Right lung (tissue), 5 donors: ENCODE results near the gene SYNGAP1. TPM values are rescaled to one million over a fixed set of nuclear protein-coding genes. Genes with fewer than 3 reads are reported as not detected.
A peak's percentile ranks its signal among the peaks of the same experiment; 100 is the strongest.
"Not testable (repeated sequence)": the region's sequence is repeated elsewhere in the genome, so short reads cannot be mapped to it uniquely, and the experiment has no call there.

Experiments used
- DNase-seq, 2 donors: peaks; one replicate each; pipeline ENCODE4 v3.0.0-alpha.2; 2013
- polyA plus RNA-seq, 5 donors: library from polyadenylated mRNA; unstranded; fragments of 120-200 nt; gene quantifications; one replicate each; pipeline versions ENCODE4 v1.2.1 to v1.2.3, GENCODE V29; 2013; ENCODE audit warnings: inconsistent platforms in 1 of 5, low replicate concordance in 1 of 5; ENCODE audit not compliant: insufficient read length in 5 of 5, insufficient read depth in 1 of 5

The SYNGAP1 gene
- polyA plus RNA-seq, 5 donors, result 35.2 to 47.4 (median 44.8) TPM

- DNase-seq, result not testable (repeated sequence)
These were observed 20.0 kb upstream of the SYNGAP1 start for GRCh38 chr6:33399881-33400280.

- DNase-seq, result no peak
These were observed 15.0 kb upstream of the SYNGAP1 start for GRCh38 chr6:33404884-33405283.

- no peak for DNase-seq
These were observed 14.4 kb upstream of the SYNGAP1 start for GRCh38 chr6:33405386-33405940.

GRCh38 chr6:33406126-33406525 lies 13.7 kb upstream of the SYNGAP1 start:
- no peak for DNase-seq

- no peak for DNase-seq
These were observed 12.6 kb upstream of the SYNGAP1 start for GRCh38 chr6:33407132-33407718.

GRCh38 chr6:33410050-33410710 lies 9.7 kb upstream of the SYNGAP1 start:
- peak; percentile 98 to 99 for DNase-seq

GRCh38 chr6:33410711-33411631 lies 8.9 kb upstream of the SYNGAP1 start, which contains the start of gene PHF1:
Gene PHF1 (plus strand): TSS chr6:33411014. CDS start chr6:33412264, 1,250 bp downstream.
- no peak for DNase-seq

GRCh38 chr6:33411632-33412005 lies 8.2 kb upstream of the SYNGAP1 start:
- no peak for DNase-seq

GRCh38 chr6:33412140-33413009 lies 7.5 kb upstream of the SYNGAP1 start:
- no peak for DNase-seq

- no peak for DNase-seq
These were observed 6.4 kb upstream of the SYNGAP1 start for GRCh38 chr6:33413241-33414120.

- DNase-seq, result no peak
These were observed 5.1 kb upstream of the SYNGAP1 start for GRCh38 chr6:33414592-33415271.

GRCh38 chr6:33415831-33416230 lies 4.0 kb upstream of the SYNGAP1 start:
- DNase-seq, result no peak

- no peak for DNase-seq
These were observed 3.3 kb upstream of the SYNGAP1 start for GRCh38 chr6:33416386-33417127.

- DNase-seq, result no peak
These were observed 2.5 kb upstream of the SYNGAP1 start for GRCh38 chr6:33417128-33417902.

GRCh38 chr6:33417903-33418689 lies 1.8 kb upstream of the SYNGAP1 start, which contains the start of gene CUTA:
Gene CUTA (minus strand): TSS chr6:33418107. CDS start chr6:33418000, 107 bp downstream.
- DNase-seq, result peak; percentile 100

- no peak for DNase-seq
These were observed 1.1 kb upstream of the SYNGAP1 start for GRCh38 chr6:33418690-33419291.
